Left renal cortex interstitium (tissue), 4 donors: ENCODE measurements around the gene XDH. TPM values are rescaled to one million over a fixed set of nuclear protein-coding genes. Genes with fewer than 3 reads are reported as not detected.

ENCODE experiments used
- DNase-seq, 4 donors: peaks; one replicate each; pipeline ENCODE4 v3.0.0-alpha.2; 2013; ENCODE audit warnings: low read depth in 4 of 4, low spot score in 2 of 4, missing footprints in 1 of 4
- polyA plus RNA-seq, 4 donors: library from polyadenylated mRNA; unstranded; fragments of 120-200 nt; gene quantifications; one replicate each; pipeline ENCODE4 v1.2.1, GENCODE V29; 2013; ENCODE audit not compliant: insufficient read length in 4 of 4

Gene XDH
- under 1 TPM; 0.05 to 0.23 (median 0.08) TPM for polyA plus RNA-seq

GRCh38 chr2:31414601-31415241 is at the start of gene XDH:
Gene XDH, minus strand, starts transcription at chr2:31414742. Its CDS starts 76 bp downstream, at chr2:31414666.
- no peak for DNase-seq

- DNase-seq = no peak
Observed at GRCh38 chr2:31457651-31458050, 43.1 kb upstream of the XDH start.

- DNase-seq = no peak
Observed at GRCh38 chr2:31446848-31447247, 32.3 kb upstream of the XDH start.

GRCh38 chr2:31442376-31442775 is 27.8 kb upstream of the XDH start:
- DNase-seq = no peak

GRCh38 chr2:31440764-31441163 is 26.2 kb upstream of the XDH start:
- DNase-seq = no peak

- no peak for DNase-seq
Observed at GRCh38 chr2:31434911-31435310, 20.4 kb upstream of the XDH start.

GRCh38 chr2:31433541-31433940 is 19.0 kb upstream of the XDH start:
- no peak for DNase-seq

GRCh38 chr2:31430439-31431165 is 16.1 kb upstream of the XDH start:
- DNase-seq = no peak

GRCh38 chr2:31429759-31430438 is 15.4 kb upstream of the XDH start:
- no peak for DNase-seq

GRCh38 chr2:31429040-31429439 is 14.5 kb upstream of the XDH start:
- DNase-seq = no peak

- no peak for DNase-seq
Observed at GRCh38 chr2:31428001-31428418, 13.5 kb upstream of the XDH start.

- no peak for DNase-seq
Observed at GRCh38 chr2:31426096-31426495, 11.6 kb upstream of the XDH start.

- DNase-seq = no peak
Observed at GRCh38 chr2:31421634-31422033, 7.1 kb upstream of the XDH start.

GRCh38 chr2:31420936-31421335 is 6.4 kb upstream of the XDH start:
- DNase-seq = no peak

GRCh38 chr2:31419386-31419785 is 4.8 kb upstream of the XDH start:
- DNase-seq = no peak

GRCh38 chr2:31415421-31415820 is 879 bp upstream of the XDH start:
- no peak for DNase-seq

- no peak for DNase-seq
Observed at GRCh38 chr2:31413862-31414550, 536 bp downstream of the XDH start.

- DNase-seq = no peak
Observed at GRCh38 chr2:31413025-31413424, 1.5 kb downstream of the XDH start.

- no peak for DNase-seq
Observed at GRCh38 chr2:31411771-31412170, 2.8 kb downstream of the XDH start.

- no peak for DNase-seq
Observed at GRCh38 chr2:31406593-31407385, 7.8 kb downstream of the XDH start.
